Measurements from ENCODE around the gene SPEF1.

The SPEF1 gene

DNA sequence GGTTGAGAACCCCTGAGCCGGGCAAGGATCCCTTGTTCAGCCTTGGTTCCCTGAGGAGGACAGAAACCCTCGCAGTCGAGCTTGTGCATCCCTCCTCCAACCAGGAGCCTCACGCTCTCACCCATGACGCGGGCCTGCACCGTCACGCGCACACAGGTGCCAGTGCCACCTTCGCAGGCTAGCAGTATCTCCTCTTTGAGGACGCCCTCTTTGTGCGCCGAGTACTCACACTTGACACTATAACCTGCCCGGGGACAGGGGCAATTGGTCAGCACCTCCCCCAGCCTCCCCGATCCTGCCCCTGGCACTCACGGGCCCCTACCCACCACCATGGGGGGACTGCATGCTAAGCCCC, 27.0 kb downstream of the SPEF1 start:
- Mint-ChIP-seq H3K27me3 (no peaks in the 10 kb centered on the region), H3K4me1 (ENCODE audit: low read depth) (peaks cover 8% of the 10 kb centered on the region), H3K36me3 (ENCODE audit: low read depth) (peaks cover 16% of the 10 kb centered on the region), H3K9me3 (no peaks in the 10 kb centered on the region), H3K4me3 (no peak overlapping the region), H3K27ac (no peak overlapping the region)

DNA sequence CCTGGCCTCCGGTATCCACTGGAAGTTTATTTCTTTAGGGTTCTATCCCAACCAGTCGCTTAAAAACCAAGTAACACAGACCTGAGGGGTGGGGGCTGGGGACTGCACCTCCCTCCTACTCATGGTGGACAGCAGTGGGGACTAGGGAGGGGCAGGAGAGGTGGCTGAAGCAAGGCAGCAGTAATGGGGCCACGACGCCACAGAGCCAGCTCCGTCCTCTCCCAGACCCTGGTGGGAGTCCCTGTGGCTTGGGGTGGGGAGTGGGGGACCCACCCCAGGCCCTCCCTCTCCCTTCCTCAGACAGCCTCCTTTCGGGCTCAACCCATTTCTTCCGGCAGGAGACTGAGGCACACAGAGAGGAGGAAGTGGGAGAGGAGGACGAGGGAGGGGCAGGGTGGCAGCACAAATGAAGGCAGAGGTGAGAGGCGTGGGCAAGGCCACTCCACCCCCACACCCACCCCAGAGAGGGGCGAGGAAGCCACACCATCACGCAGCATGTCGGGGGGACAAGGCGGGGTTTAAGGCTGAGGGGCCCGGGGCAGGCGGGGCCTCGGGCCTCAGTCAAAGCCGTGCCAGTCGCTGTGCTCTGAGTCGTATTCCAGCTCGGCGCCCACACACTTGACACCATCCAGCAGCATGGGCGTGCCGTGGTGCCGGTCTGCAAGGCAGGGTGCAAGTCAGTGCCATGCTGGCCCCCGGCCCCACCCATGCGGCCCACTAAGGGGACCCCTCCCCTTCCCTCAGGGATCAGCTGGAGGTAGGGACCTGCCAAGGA, 27.6 kb downstream of the SPEF1 start:
- H3K27me3 Mint-ChIP-seq: no peaks in the 10 kb centered on the region
- no peaks in the 10 kb centered on the region for H3K9me3 Mint-ChIP-seq
- no peak overlapping the region for H3K4me3 Mint-ChIP-seq
- H3K27ac Mint-ChIP-seq: no peak overlapping the region
- peaks cover 8% of the 10 kb centered on the region for H3K4me1 Mint-ChIP-seq (ENCODE audit: low read depth)
- H3K36me3 Mint-ChIP-seq (ENCODE audit: low read depth): peaks cover 16% of the 10 kb centered on the region

DNA sequence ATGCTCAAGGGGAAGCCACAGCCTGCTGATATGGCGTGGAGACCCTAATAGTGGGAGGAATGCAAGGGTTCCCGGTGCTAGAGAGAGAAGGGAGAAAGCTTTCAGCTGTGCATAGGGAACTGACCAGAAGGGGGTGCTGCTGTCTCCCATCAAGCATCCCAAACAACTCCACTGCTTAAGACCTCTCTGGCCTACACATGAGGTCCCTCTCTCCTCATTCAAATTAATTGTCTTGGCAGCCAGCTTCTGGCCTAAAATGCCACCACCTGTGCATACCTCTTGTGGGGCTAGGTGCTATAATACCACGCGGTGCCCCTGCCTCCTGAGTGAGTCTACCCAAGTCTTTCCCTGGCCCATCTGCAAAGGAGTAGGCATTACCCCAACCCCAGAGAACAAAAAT, 28.1 kb downstream of the SPEF1 start:
- peaks cover 8% of the 10 kb centered on the region for H3K4me1 Mint-ChIP-seq (ENCODE audit: low read depth)
- no peak overlapping the region for H3K4me3 Mint-ChIP-seq
- H3K27me3 Mint-ChIP-seq: no peaks in the 10 kb centered on the region
- H3K36me3 Mint-ChIP-seq (ENCODE audit: low read depth): peaks cover 14% of the 10 kb centered on the region
- no peak overlapping the region for H3K27ac Mint-ChIP-seq
- no peaks in the 10 kb centered on the region for H3K9me3 Mint-ChIP-seq

- Mint-ChIP-seq H3K4me1 (ENCODE audit: low read depth) (peaks cover 8% of the 10 kb centered on the region), H3K4me3 (peak overlapping the region; percentile 69), H3K27me3 (no peaks in the 10 kb centered on the region), H3K36me3 (ENCODE audit: low read depth) (peaks cover 7% of the 10 kb centered on the region), H3K9me3 (no peaks in the 10 kb centered on the region), H3K27ac (peak overlapping the region; percentile 58)
Observed at GRCh38 chr20:3752386-3752759, 28.9 kb downstream of the SPEF1 start.

DNA sequence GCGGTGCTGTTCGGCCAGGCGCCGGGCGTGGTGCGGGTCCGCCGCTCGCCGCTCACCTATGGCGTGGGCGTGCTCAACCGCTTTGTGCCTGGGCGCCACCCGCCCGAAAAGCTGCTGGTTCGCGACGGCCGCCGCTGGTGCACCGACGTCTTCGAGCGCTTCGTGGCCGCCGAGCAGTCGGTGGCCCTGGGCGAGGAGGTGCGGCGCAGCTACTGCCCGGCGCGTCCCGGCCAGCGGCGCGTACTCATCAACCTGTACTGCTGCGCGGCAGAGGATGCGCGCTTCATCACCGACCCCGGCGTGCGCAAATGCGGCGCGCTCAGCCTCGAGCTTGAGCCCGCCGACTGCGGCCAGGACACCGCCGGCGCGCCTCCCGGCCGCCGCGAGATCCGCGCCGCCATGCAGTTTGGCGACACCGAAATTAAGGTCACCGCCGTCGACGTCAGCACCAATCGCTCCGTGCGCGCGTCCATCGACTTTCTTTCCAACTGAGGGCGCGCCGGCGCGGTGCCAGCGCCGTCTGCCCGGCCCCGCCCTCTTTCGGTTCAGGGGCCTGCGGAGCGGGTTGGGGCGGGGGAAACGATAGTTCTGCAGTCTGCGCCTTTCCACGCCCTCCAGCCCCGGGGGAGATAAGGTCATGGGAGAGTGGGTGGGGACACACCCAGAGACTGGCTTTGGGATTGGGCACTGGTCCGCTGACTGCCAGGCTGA, 29.4 kb downstream of the SPEF1 start:
- H3K27me3 Mint-ChIP-seq: no peaks in the 10 kb centered on the region

GRCh38 chr20:3751305-3751674, 30.0 kb downstream of the SPEF1 start:
- no peak overlapping the region for H3K27ac Mint-ChIP-seq
- no peaks in the 10 kb centered on the region for H3K9me3 Mint-ChIP-seq
- peaks cover 8% of the 10 kb centered on the region for H3K4me1 Mint-ChIP-seq (ENCODE audit: low read depth)
- no peaks in the 10 kb centered on the region for H3K36me3 Mint-ChIP-seq (ENCODE audit: low read depth)
- H3K4me3 Mint-ChIP-seq: no peak overlapping the region
- no peaks in the 10 kb centered on the region for H3K27me3 Mint-ChIP-seq

More for the DNA sequence above, 29.4 kb downstream of the SPEF1 start:
- peak overlapping the region; percentile 58 for H3K27ac Mint-ChIP-seq
- H3K4me1 Mint-ChIP-seq (ENCODE audit: low read depth): peaks cover 8% of the 10 kb centered on the region
- peak overlapping the region; percentile 69 for H3K4me3 Mint-ChIP-seq
- peaks cover 5% of the 10 kb centered on the region for H3K36me3 Mint-ChIP-seq (ENCODE audit: low read depth)
- no peaks in the 10 kb centered on the region for H3K9me3 Mint-ChIP-seq

DNA sequence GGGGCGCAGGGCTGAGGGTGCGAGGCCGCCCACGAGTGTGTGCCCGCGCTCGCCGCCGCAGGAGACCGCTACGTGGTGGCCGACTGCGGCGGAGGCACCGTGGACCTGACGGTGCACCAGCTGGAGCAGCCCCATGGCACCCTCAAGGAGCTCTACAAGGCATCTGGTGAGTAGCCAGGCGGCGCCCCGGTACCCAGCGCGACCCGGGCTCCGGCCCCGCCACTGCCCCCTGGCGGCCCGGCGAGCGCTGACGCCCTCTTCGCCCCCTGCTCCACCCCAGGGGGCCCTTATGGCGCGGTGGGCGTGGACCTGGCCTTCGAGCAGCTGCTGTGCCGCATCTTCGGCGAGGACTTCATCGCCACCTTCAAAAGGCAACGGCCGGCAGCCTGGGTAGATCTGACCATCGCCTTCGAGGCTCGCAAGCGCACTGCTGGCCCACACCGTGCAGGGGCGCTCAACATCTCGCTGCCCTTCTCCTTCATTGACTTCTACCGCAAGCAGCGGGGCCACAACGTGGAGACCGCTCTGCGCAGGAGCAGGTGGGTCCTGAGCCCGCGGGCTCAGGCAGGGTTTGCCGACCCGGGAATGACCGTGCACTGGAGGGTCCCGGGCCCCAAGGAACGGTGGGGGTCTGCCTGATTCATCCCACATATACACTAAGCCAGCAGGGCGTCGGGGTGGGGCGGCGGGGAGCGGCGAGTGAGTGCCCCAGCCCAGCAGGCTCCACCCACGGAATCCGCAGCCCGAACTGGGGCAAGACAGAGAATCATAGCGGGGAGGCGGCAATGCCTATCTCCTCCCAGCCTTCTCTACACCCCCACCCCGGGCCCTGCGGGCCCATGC, 31.3 kb downstream of the SPEF1 start:
- Mint-ChIP-seq H3K27me3 (no peaks in the 10 kb centered on the region), H3K36me3 (ENCODE audit: low read depth) (no peaks in the 10 kb centered on the region), H3K9me3 (no peaks in the 10 kb centered on the region), H3K27ac (no peak overlapping the region), H3K4me1 (ENCODE audit: low read depth) (peaks cover 15% of the 10 kb centered on the region), H3K4me3 (no peak overlapping the region)

- Mint-ChIP-seq H3K27ac (no peak overlapping the region), H3K4me1 (ENCODE audit: low read depth) (peaks cover 15% of the 10 kb centered on the region), H3K4me3 (no peak overlapping the region), H3K27me3 (peaks cover 6% of the 10 kb centered on the region), H3K9me3 (no peaks in the 10 kb centered on the region), H3K36me3 (ENCODE audit: low read depth) (no peaks in the 10 kb centered on the region)
Observed at GRCh38 chr20:3749087-3749688, 32.1 kb downstream of the SPEF1 start.

DNA sequence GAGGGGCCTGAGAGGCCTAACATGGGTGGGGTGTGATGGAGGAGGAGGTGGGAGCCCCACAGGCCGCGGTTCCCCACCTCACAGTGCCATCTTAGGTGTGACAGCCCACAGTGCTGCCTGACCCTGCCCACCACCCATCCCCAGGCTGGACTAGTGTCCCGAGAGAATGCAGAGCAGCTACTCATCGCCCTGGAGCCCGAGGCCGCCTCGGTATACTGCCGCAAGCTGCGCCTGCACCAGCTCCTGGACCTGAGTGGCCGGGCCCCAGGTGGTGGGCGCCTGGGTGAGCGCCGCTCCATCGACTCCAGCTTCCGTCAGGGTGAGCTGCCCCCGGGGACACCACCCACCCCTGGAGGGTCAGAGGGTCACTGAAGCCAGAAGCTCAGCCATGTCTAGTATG, 33.2 kb downstream of the SPEF1 start:
- Mint-ChIP-seq H3K27ac (no peak overlapping the region), H3K27me3 (peaks cover 6% of the 10 kb centered on the region), H3K4me3 (no peak overlapping the region), H3K9me3 (no peaks in the 10 kb centered on the region), H3K4me1 (ENCODE audit: low read depth) (peaks cover 15% of the 10 kb centered on the region), H3K36me3 (ENCODE audit: low read depth) (no peaks in the 10 kb centered on the region)

- no peak overlapping the region for H3K4me3 Mint-ChIP-seq
- H3K36me3 Mint-ChIP-seq (ENCODE audit: low read depth): no peaks in the 10 kb centered on the region
Observed at GRCh38 chr20:3747471-3747870, 33.8 kb downstream of the SPEF1 start.

GRCh38 chr20:3745686-3746173, 35.5 kb downstream of the SPEF1 start:
- no peak overlapping the region for H3K4me3 Mint-ChIP-seq
- peaks cover 6% of the 10 kb centered on the region for H3K27me3 Mint-ChIP-seq
- H3K36me3 Mint-ChIP-seq (ENCODE audit: low read depth): no peaks in the 10 kb centered on the region
- no peak overlapping the region for H3K27ac Mint-ChIP-seq
- no peaks in the 10 kb centered on the region for H3K9me3 Mint-ChIP-seq
- H3K4me1 Mint-ChIP-seq (ENCODE audit: low read depth): peaks cover 7% of the 10 kb centered on the region

More at GRCh38 chr20:3747471-3747870, 33.8 kb downstream of the SPEF1 start:
- peaks cover 6% of the 10 kb centered on the region for H3K27me3 Mint-ChIP-seq
- no peaks in the 10 kb centered on the region for H3K9me3 Mint-ChIP-seq
- no peak overlapping the region for H3K27ac Mint-ChIP-seq
- peaks cover 12% of the 10 kb centered on the region for H3K4me1 Mint-ChIP-seq (ENCODE audit: low read depth)

- Mint-ChIP-seq H3K9me3 (no peaks in the 10 kb centered on the region), H3K27me3 (peaks cover 6% of the 10 kb centered on the region), H3K4me3 (peak overlapping the region; percentile 47), H3K27ac (no peak overlapping the region), H3K4me1 (ENCODE audit: low read depth) (peaks cover 7% of the 10 kb centered on the region), H3K36me3 (ENCODE audit: low read depth) (no peaks in the 10 kb centered on the region)
Observed at GRCh38 chr20:3744806-3745685, 36.2 kb downstream of the SPEF1 start.

- H3K9me3 Mint-ChIP-seq: no peaks in the 10 kb centered on the region
- H3K27me3 Mint-ChIP-seq: peaks cover 6% of the 10 kb centered on the region
- H3K4me3 Mint-ChIP-seq: no peak overlapping the region
- H3K27ac Mint-ChIP-seq: no peak overlapping the region
- H3K36me3 Mint-ChIP-seq (ENCODE audit: low read depth): no peaks in the 10 kb centered on the region
- H3K4me1 Mint-ChIP-seq (ENCODE audit: low read depth): peaks cover 7% of the 10 kb centered on the region
Observed at GRCh38 chr20:3744037-3744436, 37.2 kb downstream of the SPEF1 start.

DNA sequence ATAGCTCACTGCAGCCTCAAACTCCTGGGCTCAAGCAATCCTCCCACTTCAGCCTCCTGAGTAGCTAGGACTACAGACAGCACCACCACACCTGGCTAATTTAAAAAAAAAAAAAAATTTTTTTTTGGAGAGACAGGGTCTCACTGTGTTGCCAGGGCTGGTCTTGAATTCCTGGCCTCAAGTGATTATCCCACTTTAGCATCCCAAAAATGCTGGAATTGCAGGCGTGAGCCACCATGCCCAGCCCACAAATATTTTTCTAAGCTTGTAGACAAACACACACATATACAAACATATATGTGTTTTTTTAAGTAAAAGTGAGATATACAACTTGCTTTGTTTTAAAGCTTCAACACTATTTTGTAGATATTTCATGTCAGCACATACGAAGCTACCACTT, 38.0 kb downstream of the SPEF1 start:
- peaks cover 6% of the 10 kb centered on the region for H3K27me3 Mint-ChIP-seq
- no peaks in the 10 kb centered on the region for H3K36me3 Mint-ChIP-seq (ENCODE audit: low read depth)
- H3K27ac Mint-ChIP-seq: no peak overlapping the region
- peaks cover 7% of the 10 kb centered on the region for H3K4me1 Mint-ChIP-seq (ENCODE audit: low read depth)
- H3K4me3 Mint-ChIP-seq: no peak overlapping the region
- H3K9me3 Mint-ChIP-seq: no peaks in the 10 kb centered on the region

All from stimulated activated naive CD8-positive, alpha-beta T cell treated with anti-CD3 and anti-CD28 coated beads, Interleukin-15, Interleukin-2, amounts not matched to agents 100 ng/mL and 50 ng/mL, for 24 hours (primary cell).